IPS DF 6.9 (cell line): ENCODE measurements around the gene EEF1A1.
"Not testable (repeated sequence)": the region's sequence is repeated elsewhere in the genome, so short reads cannot be mapped to it uniquely, and the experiment has no call there.

Experiments
- DNase-seq: peaks from one replicate; pipeline ENCODE4 v3.0.0-alpha.2; 2013; ENCODE audit warnings: low read depth, low spot score
- H3K27ac ChIP-seq: one replicate; pipeline ENCODE4 v1.5.1; 2013; ENCODE audit warnings: low read length, control low read depth
- H3K27me3 ChIP-seq: 2 replicates; pipeline ENCODE4 v1.6.1; 2013; ENCODE audit warnings: mild to moderate bottlenecking, low read length; ENCODE audit not compliant: control insufficient read depth, insufficient read depth
- H3K36me3 ChIP-seq: 2 replicates; pipeline ENCODE4 v1.6.1; 2013; ENCODE audit warnings: low read length; ENCODE audit not compliant: control insufficient read depth, insufficient read depth
- H3K4me1 ChIP-seq: 2 replicates; pipeline ENCODE4 v1.6.1; 2013; ENCODE audit warnings: low read length; ENCODE audit not compliant: control insufficient read depth, insufficient read depth
- H3K4me3 ChIP-seq: 2 replicates; pipeline ENCODE4 v1.5.1; 2013; ENCODE audit warnings: mild to moderate bottlenecking, low read length
- H3K9me3 ChIP-seq: 2 replicates; pipeline ENCODE4 v1.6.1; 2013; ENCODE audit warnings: low read length, inconsistent platforms; ENCODE audit not compliant: control insufficient read depth, insufficient read depth
- WGBS: extraction: QIAGEN DNeasy Blood & Tissue Kit; methylation state at CpG from one replicate; pipeline ENCODE4 v1.1.7; 2013; ENCODE audit warnings: mixed read lengths, missing lambda C conversion rate; ENCODE audit not compliant: insufficient read length, insufficient coverage; 5-methylcytosine and 5-hydroxymethylcytosine counted together

The EEF1A1 gene

GRCh38 chr6:73520688-73521350 is at the start of gene EEF1A1:
EEF1A1 (minus strand) TSS chr6:73521032; CDS start chr6:73520026, 1,006 bp downstream.
- Histone ChIP-seq H3K4me3 (peak within 1 kb of the TSS; percentile 82), H3K9me3 (no peaks in the 10 kb centered on the region), H3K36me3 (peaks cover 32% of the 10 kb centered on the region), H3K27me3 (no peaks in the 10 kb centered on the region), H3K27ac (no peak within 1 kb of the TSS), H3K4me1 (no peaks in the 10 kb centered on the region)
- no CpG with 5 or more reads among the region's 53 CpGs for WGBS
- DNase-seq, result peak; percentile 99

GRCh38 chr6:73569121-73569520 is 48.3 kb upstream of the EEF1A1 start:
- H3K27me3 ChIP-seq, result no peaks in the 10 kb centered on the region
- H3K4me3 ChIP-seq, result no peak overlapping the region
- H3K9me3 ChIP-seq, result no peaks in the 10 kb centered on the region
- no peaks in the 10 kb centered on the region for H3K36me3 ChIP-seq
- no CpG with 5 or more reads among the region's 5 CpGs for WGBS
- DNase-seq, result no peak
- H3K27ac ChIP-seq, result no peak overlapping the region
- H3K4me1 ChIP-seq, result peaks cover 9% of the 10 kb centered on the region

- DNase-seq, result no peak
- no peak overlapping the region for H3K27ac ChIP-seq
- no CpG with 5 or more reads among the region's 8 CpGs for WGBS
Measured at GRCh38 chr6:73566954-73567591, 46.2 kb upstream of the EEF1A1 start.

GRCh38 chr6:73566486-73566871 is 45.6 kb upstream of the EEF1A1 start:
- H3K27me3 ChIP-seq, H3K4me3 ChIP-seq, H3K27ac ChIP-seq, H3K36me3 ChIP-seq, H3K4me1 ChIP-seq, H3K9me3 ChIP-seq, DNase-seq: not testable (repeated sequence)
- no CpG with 5 or more reads among the region's 2 CpGs for WGBS

More at GRCh38 chr6:73566954-73567591, 46.2 kb upstream of the EEF1A1 start:
- Histone ChIP-seq H3K4me1 (peaks cover 9% of the 10 kb centered on the region), H3K36me3 (no peaks in the 10 kb centered on the region), H3K9me3 (no peaks in the 10 kb centered on the region), H3K27me3 (no peaks in the 10 kb centered on the region), H3K4me3 (no peak overlapping the region)

- no peaks in the 10 kb centered on the region for H3K36me3 ChIP-seq
- DNase-seq, result no peak
- no CpG with 5 or more reads among the region's 11 CpGs for WGBS
- H3K27me3 ChIP-seq, result no peaks in the 10 kb centered on the region
- H3K27ac ChIP-seq, result peak overlapping the region; percentile 45
- H3K4me1 ChIP-seq, result peaks cover 9% of the 10 kb centered on the region
- no peak overlapping the region for H3K4me3 ChIP-seq
- no peaks in the 10 kb centered on the region for H3K9me3 ChIP-seq
Measured at GRCh38 chr6:73565767-73566485, 45.1 kb upstream of the EEF1A1 start.

- Histone ChIP-seq H3K4me1 (peaks cover 9% of the 10 kb centered on the region), H3K27me3 (no peaks in the 10 kb centered on the region), H3K36me3 (no peaks in the 10 kb centered on the region), H3K27ac (no peak overlapping the region), H3K9me3 (no peaks in the 10 kb centered on the region), H3K4me3 (no peak overlapping the region)
- no CpG with 5 or more reads among the region's 17 CpGs for WGBS
- DNase-seq, result no peak
Measured at GRCh38 chr6:73564578-73565345, 43.9 kb upstream of the EEF1A1 start.

- no peak overlapping the region for H3K4me3 ChIP-seq
- DNase-seq, result no peak
- H3K36me3 ChIP-seq, result no peaks in the 10 kb centered on the region
- H3K27me3 ChIP-seq, result no peaks in the 10 kb centered on the region
- peaks cover 12% of the 10 kb centered on the region for H3K4me1 ChIP-seq
- no CpG with 5 or more reads among the region's 2 CpGs for WGBS
- no peak overlapping the region for H3K27ac ChIP-seq
- no peaks in the 10 kb centered on the region for H3K9me3 ChIP-seq
Measured at GRCh38 chr6:73562558-73562957, 41.7 kb upstream of the EEF1A1 start.

GRCh38 chr6:73560853-73561407 is 40.1 kb upstream of the EEF1A1 start:
- WGBS, result 100% methylated on average over 1 of the region's 9 CpGs
- no peak overlapping the region for H3K4me3 ChIP-seq
- no peak for DNase-seq
- no peak overlapping the region for H3K27ac ChIP-seq
- H3K4me1 ChIP-seq, result peaks cover 8% of the 10 kb centered on the region; the same call in 1 of the 2 replicates
- no peaks in the 10 kb centered on the region for H3K36me3 ChIP-seq
- no peaks in the 10 kb centered on the region for H3K9me3 ChIP-seq
- no peaks in the 10 kb centered on the region for H3K27me3 ChIP-seq

- no peak for DNase-seq
- Histone ChIP-seq H3K27ac (no peak overlapping the region), H3K4me1 (peaks cover 3% of the 10 kb centered on the region; the same call in 1 of the 2 replicates), H3K27me3 (no peaks in the 10 kb centered on the region), H3K9me3 (no peaks in the 10 kb centered on the region), H3K4me3 (no peak overlapping the region), H3K36me3 (no peaks in the 10 kb centered on the region)
- WGBS, result no CpG with 5 or more reads among the region's 8 CpGs
Measured at GRCh38 chr6:73560182-73560732, 39.4 kb upstream of the EEF1A1 start.

GRCh38 chr6:73559399-73559794 is 38.6 kb upstream of the EEF1A1 start:
- H3K4me1 ChIP-seq, H3K9me3 ChIP-seq, H3K27me3 ChIP-seq, H3K27ac ChIP-seq, H3K36me3 ChIP-seq, H3K4me3 ChIP-seq, DNase-seq: not testable (repeated sequence)
- WGBS, result no CpG with 5 or more reads among the region's 12 CpGs
